ENCODE measurements around the gene FLCN. TPM values are rescaled to one million over a fixed set of nuclear protein-coding genes. Genes with fewer than 3 reads are reported as not detected.
A peak's percentile ranks its signal among the peaks of the same experiment; 100 is the strongest.

The FLCN gene
- polyA plus RNA-seq, 1 donor (not counting 4 experiments of a cell fraction or from before 2014, with no cell fraction given), result 12.5 TPM

GRCh38 chr17:17236295-17237025, 508 bp downstream of the FLCN start:
- dilution Hi-C loops (cut with MboI; ENCODE audit: extremely low pct_ligation_motif_present, low sequenced_read_pairs), result no loop called here
- FAIRE-seq (no peak), DNase-seq (ENCODE audit: low read depth, low spot score) (no peak)
- peak overlapping the region; percentile 77 for H3K4me2 ChIP-seq (ENCODE audit: control insufficient read depth, extremely low read depth, insufficient read depth, low read depth, low read length)
- TF ChIP-seq, protein P1, sequence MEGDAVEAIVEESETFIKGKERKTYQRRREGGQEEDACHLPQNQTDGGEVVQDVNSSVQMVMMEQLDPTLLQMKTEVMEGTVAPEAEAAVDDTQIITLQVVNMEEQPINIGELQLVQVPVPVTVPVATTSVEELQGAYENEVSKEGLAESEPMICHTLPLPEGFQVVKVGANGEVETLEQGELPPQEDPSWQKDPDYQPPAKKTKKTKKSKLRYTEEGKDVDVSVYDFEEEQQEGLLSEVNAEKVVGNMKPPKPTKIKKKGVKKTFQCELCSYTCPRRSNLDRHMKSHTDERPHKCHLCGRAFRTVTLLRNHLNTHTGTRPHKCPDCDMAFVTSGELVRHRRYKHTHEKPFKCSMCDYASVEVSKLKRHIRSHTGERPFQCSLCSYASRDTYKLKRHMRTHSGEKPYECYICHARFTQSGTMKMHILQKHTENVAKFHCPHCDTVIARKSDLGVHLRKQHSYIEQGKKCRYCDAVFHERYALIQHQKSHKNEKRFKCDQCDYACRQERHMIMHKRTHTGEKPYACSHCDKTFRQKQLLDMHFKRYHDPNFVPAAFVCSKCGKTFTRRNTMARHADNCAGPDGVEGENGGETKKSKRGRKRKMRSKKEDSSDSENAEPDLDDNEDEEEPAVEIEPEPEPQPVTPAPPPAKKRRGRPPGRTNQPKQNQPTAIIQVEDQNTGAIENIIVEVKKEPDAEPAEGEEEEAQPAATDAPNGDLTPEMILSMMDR (optimal IDR thresholded peaks at IDR 0.05 in 1 of 3, IDR thresholded peaks at IDR 0.05 in 1 of 3, conservative IDR thresholded peaks at IDR 0.05 in 1 of 3; ENCODE audit: extremely low read depth in 1 of 3, insufficient read depth in 2 of 3, low read length in 3 of 3), result no peak
- no peak for TF ChIP-seq EZH2 (IDR thresholded peaks at IDR 0.05; ENCODE audit: low read length)
- H3K9ac ChIP-seq (ENCODE audit: control insufficient read depth, extremely low read depth, insufficient read depth, low read length), result peak overlapping the region; percentile 100
- peaks cover 4% of the 10 kb centered on the region for H4K20me1 ChIP-seq (ENCODE audit: control insufficient read depth, extremely low read depth, insufficient read depth, low read length)
- peak overlapping the region; percentile 76 to 97 (median 92) for H3K4me3 ChIP-seq (ENCODE audit: control insufficient read depth in 2 of 3, extremely low read depth in 1 of 3, insufficient read depth in 2 of 3, low read depth in 1 of 3, low read length in 3 of 3)
- H3K79me2 ChIP-seq (ENCODE audit: control insufficient read depth, insufficient read depth, low read length), result peaks cover 40% of the 10 kb centered on the region
- no peaks in the 10 kb centered on the region for H3K9me3 ChIP-seq (ENCODE audit: control insufficient read depth, low read depth, low read length)
- peak overlapping the region; percentile 99 for H3K27ac ChIP-seq (ENCODE audit: control insufficient read depth, insufficient read depth, low read length)
- no peaks in the 10 kb centered on the region for H3K9me1 ChIP-seq (ENCODE audit: control insufficient read depth, extremely low read depth, insufficient read depth, low read length)
- H3K4me1 ChIP-seq (ENCODE audit: control insufficient read depth, extremely low read depth, insufficient read depth, low read length), result peaks cover 15% of the 10 kb centered on the region
- no peaks in the 10 kb centered on the region for H3K27me3 ChIP-seq (ENCODE audit: control insufficient read depth, extremely low read depth, insufficient read depth, low read length)
- H2AFZ ChIP-seq (ENCODE audit: control insufficient read depth, low read length), result peak overlapping the region; percentile 99
- peaks cover 0 to 14% of the 10 kb centered on the region in 2 experiments for H3K36me3 ChIP-seq (ENCODE audit: control insufficient read depth in 2 of 2, extremely low read depth in 1 of 2, insufficient read depth in 2 of 2, low read length in 2 of 2)

- Histone ChIP-seq H3K4me2 (ENCODE audit: control insufficient read depth, extremely low read depth, insufficient read depth, low read depth, low read length) (peak overlapping the region; percentile 77), H3K4me1 (ENCODE audit: control insufficient read depth, extremely low read depth, insufficient read depth, low read length) (peaks cover 15% of the 10 kb centered on the region), H3K9me1 (ENCODE audit: control insufficient read depth, extremely low read depth, insufficient read depth, low read length) (no peaks in the 10 kb centered on the region), H3K27me3 (ENCODE audit: control insufficient read depth, extremely low read depth, insufficient read depth, low read length) (no peaks in the 10 kb centered on the region), H4K20me1 (ENCODE audit: control insufficient read depth, extremely low read depth, insufficient read depth, low read length) (peaks cover 4% of the 10 kb centered on the region), H3K9ac (ENCODE audit: control insufficient read depth, extremely low read depth, insufficient read depth, low read length) (peak overlapping the region; percentile 100), H3K27ac (ENCODE audit: control insufficient read depth, insufficient read depth, low read length) (peak overlapping the region; percentile 99), H3K9me3 (ENCODE audit: control insufficient read depth, low read depth, low read length) (no peaks in the 10 kb centered on the region), H3K36me3 (ENCODE audit: control insufficient read depth in 2 of 2, extremely low read depth in 1 of 2, insufficient read depth in 2 of 2, low read length in 2 of 2) (peaks cover 0 to 16% of the 10 kb centered on the region in 2 experiments), H3K4me3 (ENCODE audit: control insufficient read depth in 2 of 3, extremely low read depth in 1 of 3, insufficient read depth in 2 of 3, low read depth in 1 of 3, low read length in 3 of 3) (peak overlapping the region; percentile 76 to 97 (median 92)), H2AFZ (ENCODE audit: control insufficient read depth, low read length) (no peak overlapping the region), H3K79me2 (ENCODE audit: control insufficient read depth, insufficient read depth, low read length) (peaks cover 40% of the 10 kb centered on the region)
- FAIRE-seq (no peak), DNase-seq (ENCODE audit: low read depth, low spot score) (no peak)
- TF ChIP-seq, protein P1 (optimal IDR thresholded peaks at IDR 0.05 in 1 of 3, IDR thresholded peaks at IDR 0.05 in 1 of 3, conservative IDR thresholded peaks at IDR 0.05 in 1 of 3; ENCODE audit: extremely low read depth in 1 of 3, insufficient read depth in 2 of 3, low read length in 3 of 3), result no peak
- no peak for TF ChIP-seq EZH2 (IDR thresholded peaks at IDR 0.05; ENCODE audit: low read length)
- dilution Hi-C loops (cut with MboI; ENCODE audit: extremely low pct_ligation_motif_present, low sequenced_read_pairs), result no loop called here
Observed at GRCh38 chr17:17235212-17236174, 1.5 kb downstream of the FLCN start.

All from keratinocyte (primary cell).